Liver (tissue), 9 donors: ENCODE data around the gene SGPL1. TPM values are rescaled to one million over a fixed set of nuclear protein-coding genes. Genes with fewer than 3 reads are reported as not detected.

Experiments
- DNase-seq: peaks from one replicate; pipeline ENCODE4 v3.0.0-alpha.2; 2017; ENCODE audit warnings: low spot score
- H3K27ac ChIP-seq, 2 donors: one replicate each; pipeline ENCODE4 v1.7.0; 2013; ENCODE audit warnings: inconsistent platforms in 2 of 2, low read length in 2 of 2, control low read depth in 1 of 2, low read depth in 1 of 2, mild to moderate bottlenecking in 1 of 2
- H3K27me3 ChIP-seq, 4 donors: one replicate each; pipeline versions ENCODE4 v1.6.1 to v1.7.0; 2013; ENCODE audit warnings: low read length in 3 of 4, inconsistent platforms in 1 of 4, mild to moderate bottlenecking in 1 of 4, moderate library complexity in 1 of 4; ENCODE audit not compliant: control insufficient read depth in 4 of 4, insufficient read depth in 4 of 4
- H3K36me3 ChIP-seq, 4 donors: one replicate each; pipeline versions ENCODE4 v1.6.1 to v1.7.0; 2013; ENCODE audit warnings: low read length in 3 of 4, mild to moderate bottlenecking in 3 of 4, low read depth in 1 of 4, moderate library complexity in 1 of 4; ENCODE audit not compliant: control insufficient read depth in 4 of 4, insufficient read depth in 3 of 4
- H3K4me1 ChIP-seq, 4 donors: one replicate each; pipeline versions ENCODE4 v1.6.1 to v1.7.0; 2013; ENCODE audit warnings: low read length in 3 of 4, mild to moderate bottlenecking in 3 of 4, moderate library complexity in 1 of 4; ENCODE audit not compliant: control insufficient read depth in 4 of 4, insufficient read depth in 4 of 4
- H3K4me3 ChIP-seq, 3 donors: one replicate each; pipeline versions ENCODE4 v1.6.1 to v1.7.0; 2013; ENCODE audit warnings: low read length in 3 of 3, control low read depth in 1 of 3, low read depth in 1 of 3, mild to moderate bottlenecking in 1 of 3
- H3K9ac ChIP-seq, 2 donors: one replicate each; pipeline ENCODE4 v1.7.0; 2013; ENCODE audit warnings: low read length in 2 of 2, mild to moderate bottlenecking in 2 of 2, moderate library complexity in 2 of 2, control low read depth in 1 of 2, low read depth in 1 of 2
- H3K9me3 ChIP-seq, 4 donors: one replicate each; pipeline versions ENCODE4 v1.6.1 to v1.7.0; 2013; ENCODE audit warnings: low read length in 3 of 4; ENCODE audit not compliant: control insufficient read depth in 4 of 4
- CTCF ChIP-seq: fragments of 150-350 bp; IDR thresholded peaks from 2 replicates; pipeline ENCODE4 v1.5.1; 2017; ENCODE audit warnings: improper control_type of control experiment, low read depth, low read length; ENCODE audit not compliant: missing input control
- EGR1 ChIP-seq, 2 donors: IDR thresholded peaks; 2 replicates each; pipeline ENCODE4 v1.6.1; 2016 to 2018; ENCODE audit warnings: antibody characterized with exemption in 2 of 2, low read depth in 2 of 2
- FOXA1 ChIP-seq: IDR thresholded peaks from 2 replicates; pipeline ENCODE4 v1.6.1; 2016; ENCODE audit warnings: antibody characterized with exemption
- FOXA2 ChIP-seq: IDR thresholded peaks from 2 replicates; pipeline ENCODE4 v1.6.1; 2016; ENCODE audit warnings: antibody characterized with exemption
- GABPA ChIP-seq, 2 donors: IDR thresholded peaks in 1 of 2; conservative IDR thresholded peaks in 1 of 2; 2 replicates each; pipeline ENCODE4 v1.6.1; 2016; ENCODE audit warnings: antibody characterized with exemption in 2 of 2, mild to moderate bottlenecking in 1 of 2, moderate library complexity in 1 of 2
- HNF4A ChIP-seq, 2 donors: conservative IDR thresholded peaks; 2 replicates each; pipeline ENCODE4 v1.6.1; 2016; ENCODE audit warnings: antibody characterized with exemption in 2 of 2, mild to moderate bottlenecking in 2 of 2
- HNF4G ChIP-seq: IDR thresholded peaks from 2 replicates; pipeline ENCODE4 v1.6.1; 2016; ENCODE audit warnings: antibody characterized with exemption
- JUND ChIP-seq, 2 donors: IDR thresholded peaks; 2 replicates each; pipeline ENCODE4 v1.6.1; 2016; ENCODE audit warnings: antibody characterized with exemption in 2 of 2
- NR2F2 ChIP-seq: IDR thresholded peaks from 2 replicates; pipeline ENCODE4 v1.6.1; 2016; ENCODE audit warnings: antibody characterized with exemption
- RAD21 ChIP-seq, 2 donors: IDR thresholded peaks; 2 replicates each; pipeline ENCODE4 v1.6.1; 2016; ENCODE audit warnings: antibody characterized with exemption in 2 of 2, mild to moderate bottlenecking in 2 of 2
- REST ChIP-seq: IDR thresholded peaks from 2 replicates; pipeline ENCODE4 v1.6.1; 2016; ENCODE audit warnings: antibody characterized with exemption, mild to moderate bottlenecking
- RXRA ChIP-seq, 2 donors: IDR thresholded peaks; 2 replicates each; pipeline ENCODE4 v1.6.1; 2017 to 2018; ENCODE audit warnings: antibody characterized with exemption in 2 of 2, mild to moderate bottlenecking in 1 of 2
- SP1 ChIP-seq: IDR thresholded peaks from 2 replicates; pipeline ENCODE4 v1.6.1; 2018; ENCODE audit warnings: antibody characterized with exemption, mild to moderate bottlenecking
- TAF1 ChIP-seq: conservative IDR thresholded peaks from 2 replicates; pipeline ENCODE4 v1.6.1; 2016; ENCODE audit warnings: antibody characterized with exemption, mild to moderate bottlenecking
- YY1 ChIP-seq: IDR thresholded peaks from 2 replicates; pipeline ENCODE4 v1.6.1; 2016; ENCODE audit warnings: antibody characterized with exemption, mild to moderate bottlenecking
- WGBS: extraction: QIAGEN DNeasy Blood & Tissue Kit; methylation state at CpG from one replicate; pipeline ENCODE4 v1.1.7; 2013; 5-methylcytosine and 5-hydroxymethylcytosine counted together
- polyA plus RNA-seq, 2 donors: library from polyadenylated mRNA; stranded (reverse) in 1 of 2; unstranded in 1 of 2; fragments of 200-250 nt in 1 of 2; fragments of >200 nt in 1 of 2; fragmentation: Nextera tagmentation in 1 of 2; extraction: Ambion mirVana in 1 of 2; gene quantifications; one replicate each; pipeline versions ENCODE4 v1.2.1 to v1.2.3, GENCODE V29; 2013 to 2015
- total RNA-seq, 2 donors: library from RNA; depleted of rRNA; stranded (reverse); fragments of >200 nt; gene quantifications; one replicate each; pipeline ENCODE4 v1.2.3, GENCODE V29; 2014
- TF ChIP-seq, protein P1 (sequence below): IDR thresholded peaks from 2 replicates; pipeline ENCODE4 v1.6.1; 2016; ENCODE audit warnings: antibody characterized with exemption
- TF ChIP-seq, protein P2 (sequence below): IDR thresholded peaks from 2 replicates; pipeline ENCODE4 v1.6.1; 2016; ENCODE audit warnings: antibody characterized with exemption
- TF ChIP-seq, protein P3 (sequence below): IDR thresholded peaks from 2 replicates; pipeline ENCODE4 v1.6.1; 2016; ENCODE audit warnings: antibody characterized with exemption
- donor health status: healthy.
- donor health status: healthy.
- donor health status: healthy.
- donor health status: healthy.
- donor health status: healthy.

Gene SGPL1
- total and polyA plus RNA-seq, 4 donors: 11.8 to 37.1 (median 16.8) TPM

GRCh38 chr10:70805619-70806215, 10.0 kb upstream of the SGPL1 start:
- no peaks in the 10 kb centered on the region for H3K9me3 ChIP-seq
- H3K4me3 ChIP-seq: no peak overlapping the region
- no peak overlapping the region for H3K27ac ChIP-seq
- 95% methylated on average over 3 of the region's 3 CpGs for WGBS
- no peaks in the 10 kb centered on the region for H3K27me3 ChIP-seq
- no peaks in the 10 kb centered on the region for H3K4me1 ChIP-seq
- no peak for TF ChIP-seq JUND (IDR thresholded peaks at IDR 0.05)
- peak in 1 of 2 donors; percentile 6 for TF ChIP-seq HNF4A (conservative IDR thresholded peaks at IDR 0.05)
- no peak for TF ChIP-seq FOXA1
- no peak for TF ChIP-seq YY1
- no peak for TF ChIP-seq NR2F2
- TF ChIP-seq RXRA (IDR thresholded peaks at IDR 0.05): peak; percentile 12 to 25
- no peak for DNase-seq
- H3K36me3 ChIP-seq: no peaks in the 10 kb centered on the region
- H3K9ac ChIP-seq: no peak overlapping the region

- no peak overlapping the region for H3K4me3 ChIP-seq
- TF ChIP-seq RAD21 (IDR thresholded peaks at IDR 0.05): no peak
- TF ChIP-seq YY1: no peak
- no peak for TF ChIP-seq HNF4G
- H3K9ac ChIP-seq: no peak overlapping the region
- DNase-seq: no peak
- no peaks in the 10 kb centered on the region for H3K4me1 ChIP-seq
- H3K36me3 ChIP-seq: no peaks in the 10 kb centered on the region
- 97% methylated on average over 1 of the region's 1 CpG for WGBS
- H3K27ac ChIP-seq: no peak overlapping the region
- no peaks in the 10 kb centered on the region for H3K9me3 ChIP-seq
- no peaks in the 10 kb centered on the region for H3K27me3 ChIP-seq
These were observed 8.9 kb upstream of the SGPL1 start for GRCh38 chr10:70806841-70807240.

GRCh38 chr10:70807556-70807955, 8.2 kb upstream of the SGPL1 start:
- Histone ChIP-seq H3K9me3 (no peaks in the 10 kb centered on the region), H3K4me1 (no peaks in the 10 kb centered on the region), H3K9ac (no peak overlapping the region), H3K36me3 (no peaks in the 10 kb centered on the region), H3K27me3 (no peaks in the 10 kb centered on the region), H3K4me3 (no peak overlapping the region), H3K27ac (no peak overlapping the region)
- no peak for DNase-seq
- TF ChIP-seq, protein P1, sequence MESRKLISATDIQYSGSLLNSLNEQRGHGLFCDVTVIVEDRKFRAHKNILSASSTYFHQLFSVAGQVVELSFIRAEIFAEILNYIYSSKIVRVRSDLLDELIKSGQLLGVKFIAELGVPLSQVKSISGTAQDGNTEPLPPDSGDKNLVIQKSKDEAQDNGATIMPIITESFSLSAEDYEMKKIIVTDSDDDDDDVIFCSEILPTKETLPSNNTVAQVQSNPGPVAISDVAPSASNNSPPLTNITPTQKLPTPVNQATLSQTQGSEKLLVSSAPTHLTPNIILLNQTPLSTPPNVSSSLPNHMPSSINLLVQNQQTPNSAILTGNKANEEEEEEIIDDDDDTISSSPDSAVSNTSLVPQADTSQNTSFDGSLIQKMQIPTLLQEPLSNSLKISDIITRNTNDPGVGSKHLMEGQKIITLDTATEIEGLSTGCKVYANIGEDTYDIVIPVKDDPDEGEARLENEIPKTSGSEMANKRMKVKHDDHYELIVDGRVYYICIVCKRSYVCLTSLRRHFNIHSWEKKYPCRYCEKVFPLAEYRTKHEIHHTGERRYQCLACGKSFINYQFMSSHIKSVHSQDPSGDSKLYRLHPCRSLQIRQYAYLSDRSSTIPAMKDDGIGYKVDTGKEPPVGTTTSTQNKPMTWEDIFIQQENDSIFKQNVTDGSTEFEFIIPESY: no peak
- TF ChIP-seq HNF4G (no peak), FOXA2 (no peak), RXRA (IDR thresholded peaks at IDR 0.05) (no peak), CTCF (no peak), GABPA (IDR thresholded peaks at IDR 0.05 in 1 of 2, conservative IDR thresholded peaks at IDR 0.05 in 1 of 2) (no peak), RAD21 (IDR thresholded peaks at IDR 0.05) (no peak), SP1 (no peak), JUND (IDR thresholded peaks at IDR 0.05) (no peak), EGR1 (IDR thresholded peaks at IDR 0.05; ENCODE audit: low read depth in 2 of 2) (no peak), YY1 (no peak), TAF1 (no peak), NR2F2 (no peak), HNF4A (conservative IDR thresholded peaks at IDR 0.05) (no peak), REST (no peak), FOXA1 (no peak)
- TF ChIP-seq, protein P2, sequence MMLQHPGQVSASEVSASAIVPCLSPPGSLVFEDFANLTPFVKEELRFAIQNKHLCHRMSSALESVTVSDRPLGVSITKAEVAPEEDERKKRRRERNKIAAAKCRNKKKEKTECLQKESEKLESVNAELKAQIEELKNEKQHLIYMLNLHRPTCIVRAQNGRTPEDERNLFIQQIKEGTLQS: no peak
- TF ChIP-seq, protein P3, sequence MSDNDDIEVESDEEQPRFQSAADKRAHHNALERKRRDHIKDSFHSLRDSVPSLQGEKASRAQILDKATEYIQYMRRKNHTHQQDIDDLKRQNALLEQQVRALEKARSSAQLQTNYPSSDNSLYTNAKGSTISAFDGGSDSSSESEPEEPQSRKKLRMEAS: no peak
- 86% methylated on average over 3 of the region's 3 CpGs for WGBS
